ENCODE measurements around the gene OTUD7B.
"Not testable (repeated sequence)": the region's sequence is repeated elsewhere in the genome, so short reads cannot be mapped to it uniquely, and the experiment has no call there.

The OTUD7B gene

GRCh38 chr1:150060260-150060659 lies 49.7 kb upstream of the OTUD7B start (continued):
- TF ChIP-seq, protein P1, sequence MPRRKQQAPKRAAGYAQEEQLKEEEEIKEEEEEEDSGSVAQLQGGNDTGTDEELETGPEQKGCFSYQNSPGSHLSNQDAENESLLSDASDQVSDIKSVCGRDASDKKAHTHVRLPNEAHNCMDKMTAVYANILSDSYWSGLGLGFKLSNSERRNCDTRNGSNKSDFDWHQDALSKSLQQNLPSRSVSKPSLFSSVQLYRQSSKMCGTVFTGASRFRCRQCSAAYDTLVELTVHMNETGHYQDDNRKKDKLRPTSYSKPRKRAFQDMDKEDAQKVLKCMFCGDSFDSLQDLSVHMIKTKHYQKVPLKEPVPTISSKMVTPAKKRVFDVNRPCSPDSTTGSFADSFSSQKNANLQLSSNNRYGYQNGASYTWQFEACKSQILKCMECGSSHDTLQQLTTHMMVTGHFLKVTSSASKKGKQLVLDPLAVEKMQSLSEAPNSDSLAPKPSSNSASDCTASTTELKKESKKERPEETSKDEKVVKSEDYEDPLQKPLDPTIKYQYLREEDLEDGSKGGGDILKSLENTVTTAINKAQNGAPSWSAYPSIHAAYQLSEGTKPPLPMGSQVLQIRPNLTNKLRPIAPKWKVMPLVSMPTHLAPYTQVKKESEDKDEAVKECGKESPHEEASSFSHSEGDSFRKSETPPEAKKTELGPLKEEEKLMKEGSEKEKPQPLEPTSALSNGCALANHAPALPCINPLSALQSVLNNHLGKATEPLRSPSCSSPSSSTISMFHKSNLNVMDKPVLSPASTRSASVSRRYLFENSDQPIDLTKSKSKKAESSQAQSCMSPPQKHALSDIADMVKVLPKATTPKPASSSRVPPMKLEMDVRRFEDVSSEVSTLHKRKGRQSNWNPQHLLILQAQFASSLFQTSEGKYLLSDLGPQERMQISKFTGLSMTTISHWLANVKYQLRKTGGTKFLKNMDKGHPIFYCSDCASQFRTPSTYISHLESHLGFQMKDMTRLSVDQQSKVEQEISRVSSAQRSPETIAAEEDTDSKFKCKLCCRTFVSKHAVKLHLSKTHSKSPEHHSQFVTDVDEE (CRISPR knock-in tag; IDR thresholded peaks at IDR 0.05): no peak
- no peak for TF ChIP-seq POU6F1 (CRISPR knock-in tag; IDR thresholded peaks at IDR 0.05; ENCODE audit: borderline replicate concordance, low read depth)
- no peak for TF ChIP-seq BACH2 (CRISPR knock-in tag; IDR thresholded peaks at IDR 0.05; ENCODE audit: borderline replicate concordance)
- no peak for TF ChIP-seq OSR1 (CRISPR knock-in tag; IDR thresholded peaks at IDR 0.05)

DNA sequence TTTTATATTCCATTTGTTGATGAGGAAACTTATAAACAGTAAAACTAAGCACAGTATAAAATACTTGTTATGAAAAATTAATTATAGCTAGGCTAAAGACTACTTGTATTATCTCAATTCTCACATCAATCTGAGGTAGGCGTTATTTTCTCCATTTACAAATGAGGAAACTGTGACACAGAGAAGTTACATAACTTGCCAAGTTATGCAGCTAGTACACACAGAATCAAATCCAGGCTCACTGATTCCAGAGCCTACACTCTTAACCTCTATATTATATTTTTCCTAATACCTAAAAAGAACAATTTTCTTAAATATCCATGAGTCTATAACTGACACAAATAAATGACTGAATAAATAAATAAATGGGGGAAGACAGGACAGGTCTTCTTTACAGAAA lies 45.9 kb upstream of the OTUD7B start:
- no peak for TF ChIP-seq ZNF70 (CRISPR knock-in tag; IDR thresholded peaks at IDR 0.05)
- no peak for TF ChIP-seq PATZ1 (CRISPR knock-in tag; IDR thresholded peaks at IDR 0.05; ENCODE audit: borderline replicate concordance)
- TF ChIP-seq ZNF565 (CRISPR knock-in tag; conservative IDR thresholded peaks at IDR 0.05; ENCODE audit: low read depth): no peak
- no peak for TF ChIP-seq BACH2 (CRISPR knock-in tag; IDR thresholded peaks at IDR 0.05; ENCODE audit: borderline replicate concordance)
- TF ChIP-seq ZFP30 (CRISPR knock-in tag; IDR thresholded peaks at IDR 0.05): no peak
- TF ChIP-seq TOX (CRISPR knock-in tag; IDR thresholded peaks at IDR 0.05; ENCODE audit: borderline replicate concordance): no peak
- TF ChIP-seq ISL1 (CRISPR knock-in tag; IDR thresholded peaks at IDR 0.05): no peak
- no peak for TF ChIP-seq PPARA (CRISPR knock-in tag; IDR thresholded peaks at IDR 0.05; ENCODE audit: borderline replicate concordance)
- TF ChIP-seq TCF4 (CRISPR knock-in tag; IDR thresholded peaks at IDR 0.05; ENCODE audit: borderline replicate concordance): no peak
- TF ChIP-seq POU6F1 (CRISPR knock-in tag; IDR thresholded peaks at IDR 0.05; ENCODE audit: borderline replicate concordance, low read depth): no peak
- TF ChIP-seq RARB (CRISPR knock-in tag; IDR thresholded peaks at IDR 0.05): no peak
- no peak for ATAC-seq

GRCh38 chr1:150055507-150055906 lies 45.0 kb upstream of the OTUD7B start:
- ATAC-seq: not testable (repeated sequence)

- ATAC-seq: no peak
- TF ChIP-seq SNAI2 (CRISPR knock-in tag; IDR thresholded peaks at IDR 0.05) (no peak), TCF4 (CRISPR knock-in tag; IDR thresholded peaks at IDR 0.05; ENCODE audit: borderline replicate concordance) (no peak), PATZ1 (CRISPR knock-in tag; IDR thresholded peaks at IDR 0.05; ENCODE audit: borderline replicate concordance) (no peak), CSDC2 (CRISPR knock-in tag; IDR thresholded peaks at IDR 0.05) (no peak), ZNF70 (CRISPR knock-in tag; IDR thresholded peaks at IDR 0.05) (no peak), BACH2 (CRISPR knock-in tag; IDR thresholded peaks at IDR 0.05; ENCODE audit: borderline replicate concordance) (no peak), POU6F1 (CRISPR knock-in tag; IDR thresholded peaks at IDR 0.05; ENCODE audit: borderline replicate concordance, low read depth) (no peak)
- TF ChIP-seq, protein P2, sequence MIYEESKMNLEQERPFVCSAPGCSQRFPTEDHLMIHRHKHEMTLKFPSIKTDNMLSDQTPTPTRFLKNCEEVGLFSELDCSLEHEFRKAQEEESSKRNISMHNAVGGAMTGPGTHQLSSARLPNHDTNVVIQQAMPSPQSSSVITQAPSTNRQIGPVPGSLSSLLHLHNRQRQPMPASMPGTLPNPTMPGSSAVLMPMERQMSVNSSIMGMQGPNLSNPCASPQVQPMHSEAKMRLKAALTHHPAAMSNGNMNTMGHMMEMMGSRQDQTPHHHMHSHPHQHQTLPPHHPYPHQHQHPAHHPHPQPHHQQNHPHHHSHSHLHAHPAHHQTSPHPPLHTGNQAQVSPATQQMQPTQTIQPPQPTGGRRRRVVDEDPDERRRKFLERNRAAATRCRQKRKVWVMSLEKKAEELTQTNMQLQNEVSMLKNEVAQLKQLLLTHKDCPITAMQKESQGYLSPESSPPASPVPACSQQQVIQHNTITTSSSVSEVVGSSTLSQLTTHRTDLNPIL (CRISPR knock-in tag; IDR thresholded peaks at IDR 0.05; ENCODE audit: low read depth): no peak
Measured at GRCh38 chr1:150053926-150054325, 43.4 kb upstream of the OTUD7B start.

DNA sequence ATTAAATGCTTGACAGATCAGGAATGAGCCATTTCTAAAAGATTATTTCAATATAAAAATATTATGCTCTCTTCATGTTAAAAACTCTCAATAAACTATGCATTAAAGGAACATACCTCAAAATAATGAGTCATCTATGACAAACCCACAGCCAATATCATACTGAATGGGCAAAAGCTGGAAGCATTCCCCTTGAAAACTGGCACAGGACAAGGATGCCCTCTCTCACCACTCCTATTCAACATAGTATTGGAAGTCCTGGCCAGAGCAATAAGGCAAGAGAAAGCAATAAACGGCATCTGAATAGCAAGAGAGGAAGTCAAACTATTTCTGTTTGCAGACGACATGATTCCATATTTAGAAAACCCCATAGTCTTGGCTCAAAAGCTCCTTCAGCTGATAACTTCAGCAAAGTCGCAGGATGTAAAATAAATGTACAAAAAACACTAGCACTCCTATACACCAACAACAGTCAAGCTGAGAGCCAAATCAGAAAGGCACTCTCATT lies 41.4 kb upstream of the OTUD7B start:
- not testable (repeated sequence) for ATAC-seq
